HG02943 (cell line): ENCODE results near the gene VWA5B2.

ENCODE experiments used
- ATAC-seq: cut with Tn5 transposase; IDR thresholded peaks from one replicate; pipeline ENCODE4 v1.9.1; 2021; ENCODE audit warnings: mild to moderate bottlenecking, low read depth, moderate library complexity; ENCODE audit not compliant: unreplicated experiment

Gene VWA5B2

GRCh38 chr3:184229394-184230080 is at the start of gene VWA5B2:
TSS of gene VWA5B2 (plus strand) at chr3:184229585. CDS start at chr3:184230529, 944 bp downstream.
- peak; percentile 61 for ATAC-seq

GRCh38 chr3:184180165-184180564 is 49.2 kb upstream of the VWA5B2 start:
- no peak for ATAC-seq

GRCh38 chr3:184181596-184181995 is 47.8 kb upstream of the VWA5B2 start:
- ATAC-seq = no peak

- ATAC-seq = no peak
Measured at GRCh38 chr3:184183679-184184078, 45.7 kb upstream of the VWA5B2 start.

- ATAC-seq = no peak
Measured at GRCh38 chr3:184184546-184185230, 44.7 kb upstream of the VWA5B2 start.

- ATAC-seq = peak; percentile 84
Measured at GRCh38 chr3:184185461-184186183, 43.8 kb upstream of the VWA5B2 start.

- peak; percentile 27 for ATAC-seq
Measured at GRCh38 chr3:184186184-184186901, 43.0 kb upstream of the VWA5B2 start, which contains the start of gene ABCF3. TSS of gene ABCF3 (plus strand) at chr3:184186199. CDS start at chr3:184186208, 9 bp downstream.

- no peak for ATAC-seq
Measured at GRCh38 chr3:184186902-184187207, 42.5 kb upstream of the VWA5B2 start.

- no peak for ATAC-seq
Measured at GRCh38 chr3:184188080-184188479, 41.3 kb upstream of the VWA5B2 start.

- ATAC-seq = no peak
Measured at GRCh38 chr3:184189421-184189820, 40.0 kb upstream of the VWA5B2 start.

- ATAC-seq = no peak
Measured at GRCh38 chr3:184192889-184193288, 36.5 kb upstream of the VWA5B2 start.

GRCh38 chr3:184193991-184194539 is 35.3 kb upstream of the VWA5B2 start:
- no peak for ATAC-seq

GRCh38 chr3:184196536-184196935 is 32.8 kb upstream of the VWA5B2 start:
- no peak for ATAC-seq

- no peak for ATAC-seq
Measured at GRCh38 chr3:184198509-184198908, 30.9 kb upstream of the VWA5B2 start.

- ATAC-seq = no peak
Measured at GRCh38 chr3:184200825-184201224, 28.6 kb upstream of the VWA5B2 start.

GRCh38 chr3:184203526-184203925 is 25.9 kb upstream of the VWA5B2 start:
- no peak for ATAC-seq

GRCh38 chr3:184209146-184209923 is 20.1 kb upstream of the VWA5B2 start:
- ATAC-seq = no peak

- ATAC-seq = no peak
Measured at GRCh38 chr3:184211297-184211696, 18.1 kb upstream of the VWA5B2 start.

- ATAC-seq = no peak
Measured at GRCh38 chr3:184211718-184212117, 17.7 kb upstream of the VWA5B2 start.

- no peak for ATAC-seq
Measured at GRCh38 chr3:184218814-184219213, 10.6 kb upstream of the VWA5B2 start.
